ENCODE data around the gene LGALS7B. TPM values are rescaled to one million over a fixed set of nuclear protein-coding genes. Genes with fewer than 3 reads are reported as not detected.

LGALS7B gene
- total RNA-seq, 1 experiment from 2014 or later = 1.2 TPM

DNA sequence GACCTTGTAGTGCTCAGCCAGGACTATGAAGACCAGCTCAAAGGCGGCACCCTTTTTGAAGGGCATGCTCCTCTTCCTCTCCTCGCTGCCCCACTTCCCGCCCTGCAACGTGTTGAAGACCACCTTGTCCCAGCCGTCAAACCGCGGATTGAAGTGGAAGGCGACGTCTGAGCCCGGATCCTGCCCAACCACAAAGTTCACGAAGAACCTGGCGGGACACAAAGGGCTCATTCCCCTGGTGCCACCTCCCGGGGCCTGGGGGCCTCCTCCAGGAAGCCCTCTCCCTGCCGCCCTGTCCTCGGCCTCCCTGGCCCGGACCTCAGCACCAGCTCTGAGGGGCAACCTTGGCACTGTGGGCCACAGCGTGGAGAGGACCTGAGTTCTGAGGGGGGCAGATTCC is 19.7 kb downstream of the LGALS7B start (continued):
- TF ChIP-seq ATF1 (CRISPR knock-in tag; IDR thresholded peaks at IDR 0.05) (no peak), PRRX2 (CRISPR knock-in tag; IDR thresholded peaks at IDR 0.05) (no peak), CBFB (CRISPR knock-in tag; IDR thresholded peaks at IDR 0.05; ENCODE audit: low read depth) (no peak), ZNF671 (CRISPR knock-in tag; IDR thresholded peaks at IDR 0.05) (no peak)
- TF ChIP-seq, protein P1, sequence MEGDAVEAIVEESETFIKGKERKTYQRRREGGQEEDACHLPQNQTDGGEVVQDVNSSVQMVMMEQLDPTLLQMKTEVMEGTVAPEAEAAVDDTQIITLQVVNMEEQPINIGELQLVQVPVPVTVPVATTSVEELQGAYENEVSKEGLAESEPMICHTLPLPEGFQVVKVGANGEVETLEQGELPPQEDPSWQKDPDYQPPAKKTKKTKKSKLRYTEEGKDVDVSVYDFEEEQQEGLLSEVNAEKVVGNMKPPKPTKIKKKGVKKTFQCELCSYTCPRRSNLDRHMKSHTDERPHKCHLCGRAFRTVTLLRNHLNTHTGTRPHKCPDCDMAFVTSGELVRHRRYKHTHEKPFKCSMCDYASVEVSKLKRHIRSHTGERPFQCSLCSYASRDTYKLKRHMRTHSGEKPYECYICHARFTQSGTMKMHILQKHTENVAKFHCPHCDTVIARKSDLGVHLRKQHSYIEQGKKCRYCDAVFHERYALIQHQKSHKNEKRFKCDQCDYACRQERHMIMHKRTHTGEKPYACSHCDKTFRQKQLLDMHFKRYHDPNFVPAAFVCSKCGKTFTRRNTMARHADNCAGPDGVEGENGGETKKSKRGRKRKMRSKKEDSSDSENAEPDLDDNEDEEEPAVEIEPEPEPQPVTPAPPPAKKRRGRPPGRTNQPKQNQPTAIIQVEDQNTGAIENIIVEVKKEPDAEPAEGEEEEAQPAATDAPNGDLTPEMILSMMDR (IDR thresholded peaks at IDR 0.05) = no peak

DNA sequence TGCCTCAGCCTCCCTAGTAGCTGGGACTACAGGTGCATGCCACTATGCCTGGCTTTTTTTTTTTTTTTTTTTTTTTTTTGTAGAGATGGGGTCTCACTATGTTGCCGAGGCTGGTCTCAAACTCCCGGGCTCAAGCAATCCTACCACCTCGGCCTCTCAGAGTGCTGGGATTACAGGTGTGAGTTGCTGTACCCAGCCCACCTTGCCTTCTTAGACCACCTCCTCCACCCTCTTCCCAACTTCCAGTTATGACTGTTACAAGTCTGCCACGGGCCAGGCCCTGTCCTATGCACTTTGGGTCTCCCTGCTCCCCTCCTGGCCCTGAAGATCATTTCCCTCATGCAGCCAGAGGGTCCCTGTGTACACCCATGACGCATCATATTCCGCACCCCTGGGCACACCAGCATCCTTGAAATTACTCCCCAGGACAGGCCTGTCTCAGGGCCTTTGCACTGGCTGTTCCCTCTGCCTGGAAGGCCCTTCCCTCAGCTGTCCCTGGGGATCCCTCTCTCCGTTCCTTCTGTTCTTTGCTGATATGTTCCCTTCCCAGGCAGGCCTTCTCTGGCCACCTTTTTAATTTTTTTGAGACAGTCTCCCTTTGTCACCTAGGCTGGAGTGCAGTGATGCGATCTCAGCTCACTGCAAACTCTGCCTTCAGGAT is 20.7 kb downstream of the LGALS7B start:
- Mint-ChIP-seq H3K9me3 (peaks cover 8% of the 10 kb centered on the region), H3K27me3 (ENCODE audit: low read depth) (peaks cover 5% of the 10 kb centered on the region; the same call in 1 of the 2 replicates), H3K4me1 (no peaks in the 10 kb centered on the region), H3K4me3 (no peak overlapping the region), H3K36me3 (no peaks in the 10 kb centered on the region), H3K27ac (no peak overlapping the region)
- POLR2A ChIA-PET = no interaction called here
- no peak for ATAC-seq
- CTCF ChIA-PET = interaction anchor here (0.7 to 1.0 kb wide), 2 partner anchors 15 to 121 kb away, joined by 3 to 5 read pairs; partner anchors contain the start of genes MRPS12 and SARS2
- TF ChIP-seq HMGA2 (CRISPR knock-in tag; IDR thresholded peaks at IDR 0.05) (no peak), IRF1 (CRISPR knock-in tag; IDR thresholded peaks at IDR 0.05) (no peak), NR2C2 (CRISPR knock-in tag; IDR thresholded peaks at IDR 0.05) (no peak), ESRRA (CRISPR knock-in tag; IDR thresholded peaks at IDR 0.05; ENCODE audit: borderline replicate concordance) (no peak), MXD4 (CRISPR knock-in tag; IDR thresholded peaks at IDR 0.05; ENCODE audit: borderline replicate concordance) (no peak), FOXP4 (CRISPR knock-in tag; IDR thresholded peaks at IDR 0.05) (no peak), NFATC4 (CRISPR knock-in tag; IDR thresholded peaks at IDR 0.05) (no peak), ETV6 (CRISPR knock-in tag; IDR thresholded peaks at IDR 0.05) (no peak), ATF6 (CRISPR knock-in tag; IDR thresholded peaks at IDR 0.05) (no peak), CBFB (CRISPR knock-in tag; IDR thresholded peaks at IDR 0.05; ENCODE audit: low read depth) (no peak), HMGXB4 (CRISPR knock-in tag; IDR thresholded peaks at IDR 0.05) (no peak), TCF7 (CRISPR knock-in tag; IDR thresholded peaks at IDR 0.05; ENCODE audit: low read depth) (no peak)
- TF ChIP-seq, protein P1 (IDR thresholded peaks at IDR 0.05) = no peak
- TF ChIP-seq, protein P2, sequence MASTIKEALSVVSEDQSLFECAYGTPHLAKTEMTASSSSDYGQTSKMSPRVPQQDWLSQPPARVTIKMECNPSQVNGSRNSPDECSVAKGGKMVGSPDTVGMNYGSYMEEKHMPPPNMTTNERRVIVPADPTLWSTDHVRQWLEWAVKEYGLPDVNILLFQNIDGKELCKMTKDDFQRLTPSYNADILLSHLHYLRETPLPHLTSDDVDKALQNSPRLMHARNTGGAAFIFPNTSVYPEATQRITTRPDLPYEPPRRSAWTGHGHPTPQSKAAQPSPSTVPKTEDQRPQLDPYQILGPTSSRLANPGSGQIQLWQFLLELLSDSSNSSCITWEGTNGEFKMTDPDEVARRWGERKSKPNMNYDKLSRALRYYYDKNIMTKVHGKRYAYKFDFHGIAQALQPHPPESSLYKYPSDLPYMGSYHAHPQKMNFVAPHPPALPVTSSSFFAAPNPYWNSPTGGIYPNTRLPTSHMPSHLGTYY (CRISPR knock-in tag; IDR thresholded peaks at IDR 0.05) = no peak
- TF ChIP-seq, protein P3, sequence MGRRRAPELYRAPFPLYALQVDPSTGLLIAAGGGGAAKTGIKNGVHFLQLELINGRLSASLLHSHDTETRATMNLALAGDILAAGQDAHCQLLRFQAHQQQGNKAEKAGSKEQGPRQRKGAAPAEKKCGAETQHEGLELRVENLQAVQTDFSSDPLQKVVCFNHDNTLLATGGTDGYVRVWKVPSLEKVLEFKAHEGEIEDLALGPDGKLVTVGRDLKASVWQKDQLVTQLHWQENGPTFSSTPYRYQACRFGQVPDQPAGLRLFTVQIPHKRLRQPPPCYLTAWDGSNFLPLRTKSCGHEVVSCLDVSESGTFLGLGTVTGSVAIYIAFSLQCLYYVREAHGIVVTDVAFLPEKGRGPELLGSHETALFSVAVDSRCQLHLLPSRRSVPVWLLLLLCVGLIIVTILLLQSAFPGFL (CRISPR knock-in tag; IDR thresholded peaks at IDR 0.05; ENCODE audit: borderline replicate concordance) = no peak
- TF ChIP-seq, protein P4, sequence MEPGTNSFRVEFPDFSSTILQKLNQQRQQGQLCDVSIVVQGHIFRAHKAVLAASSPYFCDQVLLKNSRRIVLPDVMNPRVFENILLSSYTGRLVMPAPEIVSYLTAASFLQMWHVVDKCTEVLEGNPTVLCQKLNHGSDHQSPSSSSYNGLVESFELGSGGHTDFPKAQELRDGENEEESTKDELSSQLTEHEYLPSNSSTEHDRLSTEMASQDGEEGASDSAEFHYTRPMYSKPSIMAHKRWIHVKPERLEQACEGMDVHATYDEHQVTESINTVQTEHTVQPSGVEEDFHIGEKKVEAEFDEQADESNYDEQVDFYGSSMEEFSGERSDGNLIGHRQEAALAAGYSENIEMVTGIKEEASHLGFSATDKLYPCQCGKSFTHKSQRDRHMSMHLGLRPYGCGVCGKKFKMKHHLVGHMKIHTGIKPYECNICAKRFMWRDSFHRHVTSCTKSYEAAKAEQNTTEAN (CRISPR knock-in tag; IDR thresholded peaks at IDR 0.05) = no peak
- no peak for DNase-seq (ENCODE audit: low spot score)
